A549 (cell line): ENCODE data around the gene KCTD1.

Source experiments
- CHD4 ChIP-seq: fragments of 200-600 bp; sonication (generic); IDR thresholded peaks from 2 replicates; pipeline ENCODE4 v1.6.1; 2016; ENCODE audit warnings: antibody characterized with exemption, mild to moderate bottlenecking, borderline replicate concordance
- EP300 ChIP-seq, 2 experiments: fragments of >200 bp; sonication (Bioruptor Twin); formaldehyde crosslinking; IDR thresholded peaks; 2 replicates in 1 of 2; 3 replicates in 1 of 2; pipeline ENCODE4 v1.6.1; 2016 to 2017
- HDAC2 ChIP-seq: fragments of 200-600 bp; sonication (generic); IDR thresholded peaks from 2 replicates; pipeline ENCODE4 v1.6.1; 2016
- HOXA7 ChIP-seq: fragments of 250-450 bp; sonication (Bioruptor Pico); IDR thresholded peaks from 2 replicates; pipeline ENCODE4 v1.5.0; 2020; ENCODE audit warnings: mild to moderate bottlenecking, moderate library complexity
- HOXB5 ChIP-seq: fragments of 250-450 bp; sonication (Bioruptor Pico); IDR thresholded peaks from 2 replicates; pipeline ENCODE4 v1.5.0; 2020; ENCODE audit warnings: mild to moderate bottlenecking, moderate library complexity
- POLR2A ChIP-seq: IDR thresholded peaks from 2 replicates; pipeline ENCODE4 v1.6.1; 2012; ENCODE audit warnings: mild to moderate bottlenecking, low read length
- RAD21 ChIP-seq, 2 experiments: fragments of >200 bp in 1 of 2; sonication (Bioruptor Twin) in 1 of 2; formaldehyde crosslinking in 1 of 2; IDR thresholded peaks in 1 of 2; conservative IDR thresholded peaks in 1 of 2; 2 replicates in 1 of 2; 3 replicates in 1 of 2; pipeline ENCODE4 v1.6.1; 2012 to 2018; ENCODE audit warnings: inconsistent platforms in 1 of 2
- ZFP36 ChIP-seq: fragments of 450-650 bp; IDR thresholded peaks from 2 replicates; pipeline ENCODE4 v1.6.1; 2014; ENCODE audit warnings: borderline replicate concordance; ENCODE audit not compliant: partially characterized antibody
- TF ChIP-seq, protein P1 (sequence below): fragments of >200 bp; sonication (Bioruptor Twin); formaldehyde crosslinking; IDR thresholded peaks from 3 replicates; pipeline ENCODE4 v1.5.1; 2016
- TF ChIP-seq, protein P2 (sequence below): fragments of 200-600 bp; sonication (generic); IDR thresholded peaks from 2 replicates; pipeline ENCODE4 v1.6.1; 2016; ENCODE audit warnings: antibody characterized with exemption, mild to moderate bottlenecking, moderate library complexity
- TF ChIP-seq, protein P3 (sequence below): IDR thresholded peaks from 2 replicates; pipeline ENCODE4 v1.6.1; 2012

DNA sequence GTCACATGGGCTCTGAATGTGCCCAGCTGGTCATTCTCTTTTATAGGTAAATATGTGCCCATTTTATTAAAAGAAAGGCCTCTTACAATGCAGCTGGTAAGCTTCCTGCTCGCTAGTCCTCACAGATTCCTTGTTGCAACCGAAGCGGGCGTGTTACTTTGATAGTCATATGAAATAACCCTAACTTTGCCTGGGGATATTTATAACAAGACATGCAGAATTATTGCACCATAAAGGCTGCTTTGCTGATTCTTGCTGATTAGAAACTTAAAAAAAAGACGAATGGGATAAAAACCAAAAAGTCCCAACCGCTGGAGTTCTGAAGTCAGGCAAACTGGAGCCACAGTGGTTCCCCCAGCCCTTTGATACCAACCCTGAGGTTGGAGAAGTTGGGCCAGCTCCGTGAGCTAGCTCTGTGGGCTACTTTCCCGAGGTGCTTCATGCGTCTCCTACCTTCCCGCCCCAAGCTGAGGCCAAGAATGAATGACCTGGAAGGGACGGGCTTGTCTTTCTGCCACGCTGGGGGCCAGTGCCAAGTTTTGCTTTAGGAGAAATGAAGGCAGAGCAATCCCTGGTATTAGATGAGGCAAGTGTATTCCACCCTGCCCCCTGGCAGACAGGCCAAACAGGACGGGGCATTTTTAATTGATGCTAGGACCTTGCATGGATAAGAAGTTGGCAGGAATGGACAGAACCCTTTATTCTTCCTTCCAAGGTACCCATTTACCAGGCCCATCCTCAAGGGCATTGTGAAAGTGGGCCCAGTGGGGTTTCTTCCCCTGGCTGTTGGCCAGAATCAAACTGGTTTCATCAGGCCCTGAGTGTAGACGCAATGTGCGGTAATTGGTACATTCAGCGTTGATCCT, 140.4 kb downstream of the KCTD1 start:
- no peak for TF ChIP-seq POLR2A
- no peak for TF ChIP-seq HOXA7 (CRISPR knock-in tag)
- TF ChIP-seq, protein P1, sequence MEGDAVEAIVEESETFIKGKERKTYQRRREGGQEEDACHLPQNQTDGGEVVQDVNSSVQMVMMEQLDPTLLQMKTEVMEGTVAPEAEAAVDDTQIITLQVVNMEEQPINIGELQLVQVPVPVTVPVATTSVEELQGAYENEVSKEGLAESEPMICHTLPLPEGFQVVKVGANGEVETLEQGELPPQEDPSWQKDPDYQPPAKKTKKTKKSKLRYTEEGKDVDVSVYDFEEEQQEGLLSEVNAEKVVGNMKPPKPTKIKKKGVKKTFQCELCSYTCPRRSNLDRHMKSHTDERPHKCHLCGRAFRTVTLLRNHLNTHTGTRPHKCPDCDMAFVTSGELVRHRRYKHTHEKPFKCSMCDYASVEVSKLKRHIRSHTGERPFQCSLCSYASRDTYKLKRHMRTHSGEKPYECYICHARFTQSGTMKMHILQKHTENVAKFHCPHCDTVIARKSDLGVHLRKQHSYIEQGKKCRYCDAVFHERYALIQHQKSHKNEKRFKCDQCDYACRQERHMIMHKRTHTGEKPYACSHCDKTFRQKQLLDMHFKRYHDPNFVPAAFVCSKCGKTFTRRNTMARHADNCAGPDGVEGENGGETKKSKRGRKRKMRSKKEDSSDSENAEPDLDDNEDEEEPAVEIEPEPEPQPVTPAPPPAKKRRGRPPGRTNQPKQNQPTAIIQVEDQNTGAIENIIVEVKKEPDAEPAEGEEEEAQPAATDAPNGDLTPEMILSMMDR: no peak
- no peak for TF ChIP-seq HOXB5 (CRISPR knock-in tag)
- no peak for TF ChIP-seq HDAC2
- TF ChIP-seq, protein P2, sequence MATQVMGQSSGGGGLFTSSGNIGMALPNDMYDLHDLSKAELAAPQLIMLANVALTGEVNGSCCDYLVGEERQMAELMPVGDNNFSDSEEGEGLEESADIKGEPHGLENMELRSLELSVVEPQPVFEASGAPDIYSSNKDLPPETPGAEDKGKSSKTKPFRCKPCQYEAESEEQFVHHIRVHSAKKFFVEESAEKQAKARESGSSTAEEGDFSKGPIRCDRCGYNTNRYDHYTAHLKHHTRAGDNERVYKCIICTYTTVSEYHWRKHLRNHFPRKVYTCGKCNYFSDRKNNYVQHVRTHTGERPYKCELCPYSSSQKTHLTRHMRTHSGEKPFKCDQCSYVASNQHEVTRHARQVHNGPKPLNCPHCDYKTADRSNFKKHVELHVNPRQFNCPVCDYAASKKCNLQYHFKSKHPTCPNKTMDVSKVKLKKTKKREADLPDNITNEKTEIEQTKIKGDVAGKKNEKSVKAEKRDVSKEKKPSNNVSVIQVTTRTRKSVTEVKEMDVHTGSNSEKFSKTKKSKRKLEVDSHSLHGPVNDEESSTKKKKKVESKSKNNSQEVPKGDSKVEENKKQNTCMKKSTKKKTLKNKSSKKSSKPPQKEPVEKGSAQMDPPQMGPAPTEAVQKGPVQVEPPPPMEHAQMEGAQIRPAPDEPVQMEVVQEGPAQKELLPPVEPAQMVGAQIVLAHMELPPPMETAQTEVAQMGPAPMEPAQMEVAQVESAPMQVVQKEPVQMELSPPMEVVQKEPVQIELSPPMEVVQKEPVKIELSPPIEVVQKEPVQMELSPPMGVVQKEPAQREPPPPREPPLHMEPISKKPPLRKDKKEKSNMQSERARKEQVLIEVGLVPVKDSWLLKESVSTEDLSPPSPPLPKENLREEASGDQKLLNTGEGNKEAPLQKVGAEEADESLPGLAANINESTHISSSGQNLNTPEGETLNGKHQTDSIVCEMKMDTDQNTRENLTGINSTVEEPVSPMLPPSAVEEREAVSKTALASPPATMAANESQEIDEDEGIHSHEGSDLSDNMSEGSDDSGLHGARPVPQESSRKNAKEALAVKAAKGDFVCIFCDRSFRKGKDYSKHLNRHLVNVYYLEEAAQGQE: no peak
- TF ChIP-seq EP300 (IDR thresholded peaks at IDR 0.05): no peak
- no peak for TF ChIP-seq CHD4
- TF ChIP-seq RAD21 (conservative IDR thresholded peaks at IDR 0.05 in 1 of 2, IDR thresholded peaks at IDR 0.05 in 1 of 2): no peak
- TF ChIP-seq, protein P3, sequence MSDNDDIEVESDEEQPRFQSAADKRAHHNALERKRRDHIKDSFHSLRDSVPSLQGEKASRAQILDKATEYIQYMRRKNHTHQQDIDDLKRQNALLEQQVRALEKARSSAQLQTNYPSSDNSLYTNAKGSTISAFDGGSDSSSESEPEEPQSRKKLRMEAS: no peak
- no peak for TF ChIP-seq ZFP36
